PC-9 (cell line): Measurements from ENCODE around the gene IKZF1.

Source experiments
- EZH2 ChIP-seq: fragments of 200-600 bp; sonication (generic); IDR thresholded peaks from 2 replicates; pipeline ENCODE4 v1.8.0; 2017; ENCODE audit warnings: antibody characterized with exemption, low read depth
- TF ChIP-seq, protein P1 (sequence below): fragments of 200-600 bp; sonication (generic); conservative IDR thresholded peaks from 2 replicates; pipeline ENCODE4 v1.6.1; 2017; ENCODE audit warnings: mixed run types, antibody characterized with exemption, mild to moderate bottlenecking, moderate library complexity

DNA sequence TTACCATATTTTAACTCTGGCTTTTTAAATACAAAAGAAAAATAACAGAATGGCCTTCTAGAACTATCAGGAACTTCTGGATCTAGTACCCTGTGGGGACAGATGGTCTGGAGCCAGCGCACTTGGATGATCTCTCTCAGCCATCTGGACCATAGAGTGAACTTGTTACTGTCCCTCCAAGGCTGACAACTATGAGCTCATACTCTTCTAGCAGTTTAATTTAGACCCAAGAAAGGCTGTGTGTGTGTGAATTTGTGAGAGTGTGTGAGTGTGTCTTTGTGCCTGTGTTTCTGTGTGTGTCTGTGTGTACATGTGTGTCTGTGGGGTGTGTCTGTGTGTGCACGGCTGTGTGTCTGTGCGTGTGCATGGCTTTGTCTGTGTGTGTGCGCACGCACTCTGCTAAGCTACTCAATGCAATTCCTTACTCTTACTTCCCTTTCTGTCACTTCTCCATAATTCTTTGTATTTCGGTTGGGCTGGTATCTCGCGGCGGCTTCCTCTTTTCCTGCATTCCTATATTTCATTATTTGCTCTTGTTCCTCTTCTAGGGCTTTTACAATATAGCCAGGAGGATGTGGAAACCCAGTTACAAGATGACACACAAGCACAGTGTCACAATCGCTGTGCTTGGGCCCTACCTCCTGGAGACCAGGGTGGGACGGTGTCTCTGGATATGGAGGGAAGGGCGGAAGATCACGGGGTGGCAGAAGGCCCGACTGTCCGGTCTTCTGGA lies 51.9 kb downstream of the IKZF1 start:
- TF ChIP-seq, protein P1, sequence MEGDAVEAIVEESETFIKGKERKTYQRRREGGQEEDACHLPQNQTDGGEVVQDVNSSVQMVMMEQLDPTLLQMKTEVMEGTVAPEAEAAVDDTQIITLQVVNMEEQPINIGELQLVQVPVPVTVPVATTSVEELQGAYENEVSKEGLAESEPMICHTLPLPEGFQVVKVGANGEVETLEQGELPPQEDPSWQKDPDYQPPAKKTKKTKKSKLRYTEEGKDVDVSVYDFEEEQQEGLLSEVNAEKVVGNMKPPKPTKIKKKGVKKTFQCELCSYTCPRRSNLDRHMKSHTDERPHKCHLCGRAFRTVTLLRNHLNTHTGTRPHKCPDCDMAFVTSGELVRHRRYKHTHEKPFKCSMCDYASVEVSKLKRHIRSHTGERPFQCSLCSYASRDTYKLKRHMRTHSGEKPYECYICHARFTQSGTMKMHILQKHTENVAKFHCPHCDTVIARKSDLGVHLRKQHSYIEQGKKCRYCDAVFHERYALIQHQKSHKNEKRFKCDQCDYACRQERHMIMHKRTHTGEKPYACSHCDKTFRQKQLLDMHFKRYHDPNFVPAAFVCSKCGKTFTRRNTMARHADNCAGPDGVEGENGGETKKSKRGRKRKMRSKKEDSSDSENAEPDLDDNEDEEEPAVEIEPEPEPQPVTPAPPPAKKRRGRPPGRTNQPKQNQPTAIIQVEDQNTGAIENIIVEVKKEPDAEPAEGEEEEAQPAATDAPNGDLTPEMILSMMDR, result no peak
- TF ChIP-seq EZH2, result no peak
